PC-9 (cell line): ENCODE results near the gene LAPTM5. TPM values are rescaled to one million over a fixed set of nuclear protein-coding genes. Genes with fewer than 3 reads are reported as not detected.

Source experiments
- BruUV-seq: library from RNA; stranded (reverse); fragments of 400-500 nt; replicated peaks from 2 replicates; lab custom pipeline; 2021; lab: Mats Ljungman, UMichigan
- CTCF ChIA-PET: fragments of 300-600 bp; sonication (Branson Sonifier 250); formaldehyde crosslinking; loops from one replicate; lab custom pipeline; 2022; ENCODE audit warnings: antibody characterized with exemption; lab: Charles Lee
- POLR2A ChIA-PET: fragments of 300-600 bp; sonication (Branson Sonifier 250); formaldehyde crosslinking; loops from one replicate; lab custom pipeline; 2022; ENCODE audit warnings: antibody characterized with exemption; ENCODE audit not compliant: unreplicated experiment; lab: Charles Lee
- DNase-seq, 2 experiments: peaks; one replicate each; pipeline versions ENCODE4 v3.0.0 to v3.0.0-alpha.2; 2015 to 2022; ENCODE audit warnings: mixed read lengths in 1 of 2
- H2AFZ ChIP-seq: fragments of 200-600 bp; sonication (generic); 2 replicates; pipeline ENCODE4 v1.8.1; 2017; ENCODE audit warnings: antibody characterized with exemption
- H3F3A ChIP-seq: fragments of 200-600 bp; sonication (generic); 2 replicates; pipeline ENCODE4 v1.8.1; 2017; ENCODE audit warnings: antibody characterized with exemption, mild to moderate bottlenecking, low read depth; ENCODE audit not compliant: insufficient read depth
- H3K27ac ChIP-seq: fragments of 200-600 bp; sonication (generic); 2 replicates; pipeline ENCODE4 v1.6.1; 2016; ENCODE audit warnings: mixed run types
- H3K27me3 ChIP-seq: fragments of 200-600 bp; sonication (generic); 2 replicates; pipeline ENCODE4 v1.6.1; 2016; ENCODE audit warnings: low read depth, mixed run types; ENCODE audit not compliant: insufficient read depth
- H3K36me3 ChIP-seq: fragments of 200-600 bp; sonication (generic); 2 replicates; pipeline ENCODE4 v1.6.1; 2016; ENCODE audit warnings: low read depth, mixed run types
- H3K4me1 ChIP-seq: fragments of 200-600 bp; sonication (generic); replicated peaks from 2 replicates; pipeline ENCODE4 v1.6.1; 2016; ENCODE audit warnings: mixed run types; ENCODE audit not compliant: insufficient read depth
- H3K4me2 ChIP-seq: fragments of 200-600 bp; sonication (generic); 2 replicates; pipeline ENCODE4 v1.6.1; 2017; ENCODE audit warnings: mixed run types
- H3K4me3 ChIP-seq: fragments of 200-600 bp; sonication (generic); 2 replicates; pipeline ENCODE4 v1.6.1; 2016; ENCODE audit warnings: mixed run types
- H3K79me2 ChIP-seq: fragments of 200-600 bp; sonication (generic); 2 replicates; pipeline ENCODE4 v1.6.1; 2017; ENCODE audit warnings: low read depth, mixed run types
- H3K9me2 ChIP-seq: fragments of 200-600 bp; sonication (generic); 2 replicates; pipeline ENCODE4 v1.8.1; 2017; ENCODE audit warnings: mild to moderate bottlenecking; ENCODE audit not compliant: insufficient read depth
- H3K9me3 ChIP-seq: fragments of 200-600 bp; sonication (generic); 2 replicates; pipeline ENCODE4 v1.8.1; 2016; ENCODE audit warnings: low read depth; ENCODE audit not compliant: insufficient read depth
- H4K20me1 ChIP-seq: fragments of 200-600 bp; sonication (generic); 2 replicates; pipeline ENCODE4 v1.8.1; 2017; ENCODE audit not compliant: insufficient read depth
- CTCF ChIP-seq: fragments of 200-600 bp; sonication (generic); conservative IDR thresholded peaks from 2 replicates; pipeline ENCODE4 v1.6.1; 2017; ENCODE audit warnings: mixed run types, antibody characterized with exemption, mild to moderate bottlenecking, moderate library complexity
- EZH2 ChIP-seq: fragments of 200-600 bp; sonication (generic); IDR thresholded peaks from 2 replicates; pipeline ENCODE4 v1.8.0; 2017; ENCODE audit warnings: antibody characterized with exemption, low read depth
- intact Hi-C: fragments of 100-400 bp; cut with micrococcal nuclease; formaldehyde crosslinking; loops from one replicate; pipeline ENCODE4 v1.10.0; 2022; ENCODE audit not compliant: unreplicated experiment
- total RNA-seq: library from RNA; stranded (reverse); gene quantifications from 2 replicates; pipeline ENCODE4 v1.2.3, GENCODE V29; 2021

The LAPTM5 gene
- total RNA-seq, 1 experiment from 2014 or later = 5.0 TPM

- Histone ChIP-seq H2AFZ (no peak overlapping the region), H3K4me2 (no peak overlapping the region), H3K27me3 (no peaks in the 10 kb centered on the region), H3K9me2 (no peaks in the 10 kb centered on the region), H3F3A (peaks cover 17% of the 10 kb centered on the region), H3K4me1 (peaks cover 31% of the 10 kb centered on the region), H3K27ac (no peak overlapping the region), H3K4me3 (no peak overlapping the region), H3K9me3 (no peaks in the 10 kb centered on the region), H3K79me2 (no peaks in the 10 kb centered on the region), H3K36me3 (no peaks in the 10 kb centered on the region), H4K20me1 (no peaks in the 10 kb centered on the region)
- no peak for TF ChIP-seq CTCF
- no peak for TF ChIP-seq EZH2
- CTCF ChIA-PET = interaction anchor here (0.7 to 0.8 kb wide), 3 partner anchors 10 to 107 kb away, joined by 3 to 12 read pairs (median 12); no protein-coding TSS in a partner anchor
- intact Hi-C loops = no loop called here
- BruUV-seq = no TSS peak
- DNase-seq = no peak
- POLR2A ChIA-PET = no interaction called here
Observed at GRCh38 chr1:30761381-30762151, 4.0 kb upstream of the LAPTM5 start.

GRCh38 chr1:30760596-30761324 is 3.2 kb upstream of the LAPTM5 start:
- Histone ChIP-seq H4K20me1 (no peaks in the 10 kb centered on the region), H3K27ac (no peak overlapping the region), H3K27me3 (no peaks in the 10 kb centered on the region), H3K4me3 (no peak overlapping the region), H3K4me2 (no peak overlapping the region), H3F3A (peaks cover 25% of the 10 kb centered on the region), H3K36me3 (no peaks in the 10 kb centered on the region), H3K9me2 (no peaks in the 10 kb centered on the region), H3K9me3 (no peaks in the 10 kb centered on the region), H2AFZ (no peak overlapping the region), H3K4me1 (peaks cover 39% of the 10 kb centered on the region), H3K79me2 (no peaks in the 10 kb centered on the region)
- no TSS peak for BruUV-seq
- no peak for TF ChIP-seq CTCF
- no peak for TF ChIP-seq EZH2
- intact Hi-C loops = no loop called here
- CTCF ChIA-PET = interaction anchor here (0.5 to 0.8 kb wide), 5 partner anchors 9 to 431 kb away, joined by 3 to 12 read pairs (median 9); no protein-coding TSS in a partner anchor
- POLR2A ChIA-PET = interaction anchor here (0.6 kb wide), 2 partner anchors 19 to 27 kb away, joined by 3 to 6 read pairs; no protein-coding TSS in a partner anchor
- DNase-seq = no peak

- DNase-seq = no peak
- H3K36me3 ChIP-seq = no peaks in the 10 kb centered on the region
- H3K4me1 ChIP-seq = peaks cover 44% of the 10 kb centered on the region
- BruUV-seq = no TSS peak
- H3K27me3 ChIP-seq = no peaks in the 10 kb centered on the region
- intact Hi-C loops = no loop called here
- H3K9me3 ChIP-seq = no peaks in the 10 kb centered on the region
- POLR2A ChIA-PET = interaction anchor here (0.6 kb wide), 1 partner anchor 28 kb away, joined by 3 read pairs; no protein-coding TSS in a partner anchor
- H3F3A ChIP-seq = peaks cover 27% of the 10 kb centered on the region
- H3K27ac ChIP-seq = no peak overlapping the region
- CTCF ChIA-PET = interaction anchor here (0.5 kb wide), 1 partner anchor 13 kb away, joined by 5 read pairs; no protein-coding TSS in a partner anchor
- no peaks in the 10 kb centered on the region for H4K20me1 ChIP-seq
- H3K4me3 ChIP-seq = no peak overlapping the region
- H3K9me2 ChIP-seq = no peaks in the 10 kb centered on the region
- H2AFZ ChIP-seq = no peak overlapping the region
- no peak overlapping the region for H3K4me2 ChIP-seq
- no peak for TF ChIP-seq EZH2
- TF ChIP-seq CTCF = no peak
- no peaks in the 10 kb centered on the region for H3K79me2 ChIP-seq
Observed at GRCh38 chr1:30759718-30760281, 2.2 kb upstream of the LAPTM5 start.
